H1 (cell line): Measurements from ENCODE around the gene TSPAN8.

Experiments used
- FOSL1 ChIP-seq: IDR thresholded peaks from 2 replicates; pipeline ENCODE4 v1.6.1; 2011; ENCODE audit warnings: mild to moderate bottlenecking, low read depth, low read length, moderate library complexity; ENCODE audit not compliant: insufficient read depth
- GABPA ChIP-seq: IDR thresholded peaks from 2 replicates; pipeline ENCODE4 v1.6.1; 2011; ENCODE audit warnings: mild to moderate bottlenecking, low read length, moderate library complexity, borderline replicate concordance; ENCODE audit not compliant: insufficient read depth
- TF ChIP-seq, protein P1 (sequence below), 3 experiments: IDR thresholded peaks; 1 replicate in 2 of 3; 2 replicates in 1 of 3; pipeline versions ENCODE4 v1.5.1 to v1.6.1; 2011; ENCODE audit warnings: low read length in 3 of 3, mild to moderate bottlenecking in 3 of 3, inconsistent platforms in 2 of 3, low read depth in 1 of 3, moderate library complexity in 1 of 3; ENCODE audit not compliant: insufficient read depth in 1 of 3; ENCODE audit errors: control extremely low read depth in 1 of 3

DNA sequence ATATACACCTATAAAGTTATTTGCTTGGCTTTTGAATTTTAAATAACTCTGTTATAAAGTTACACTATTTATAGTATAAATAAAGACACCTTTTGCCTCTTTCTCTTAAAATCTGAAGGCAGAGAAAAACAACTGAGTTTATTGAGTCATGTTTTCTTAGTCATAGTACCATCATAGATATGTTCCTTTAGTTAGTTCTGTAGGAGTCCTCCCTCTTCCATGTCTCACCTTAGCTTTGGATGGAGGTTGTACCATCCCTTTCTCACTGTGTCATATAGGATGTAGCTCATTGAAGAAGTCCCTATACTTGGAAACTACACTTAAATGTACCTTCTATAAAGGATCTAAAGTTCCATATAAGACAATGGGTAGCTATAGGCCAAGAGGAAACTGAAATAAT lies 39.7 kb upstream of the TSPAN8 start:
- TF ChIP-seq GABPA: no peak
- TF ChIP-seq, protein P1, sequence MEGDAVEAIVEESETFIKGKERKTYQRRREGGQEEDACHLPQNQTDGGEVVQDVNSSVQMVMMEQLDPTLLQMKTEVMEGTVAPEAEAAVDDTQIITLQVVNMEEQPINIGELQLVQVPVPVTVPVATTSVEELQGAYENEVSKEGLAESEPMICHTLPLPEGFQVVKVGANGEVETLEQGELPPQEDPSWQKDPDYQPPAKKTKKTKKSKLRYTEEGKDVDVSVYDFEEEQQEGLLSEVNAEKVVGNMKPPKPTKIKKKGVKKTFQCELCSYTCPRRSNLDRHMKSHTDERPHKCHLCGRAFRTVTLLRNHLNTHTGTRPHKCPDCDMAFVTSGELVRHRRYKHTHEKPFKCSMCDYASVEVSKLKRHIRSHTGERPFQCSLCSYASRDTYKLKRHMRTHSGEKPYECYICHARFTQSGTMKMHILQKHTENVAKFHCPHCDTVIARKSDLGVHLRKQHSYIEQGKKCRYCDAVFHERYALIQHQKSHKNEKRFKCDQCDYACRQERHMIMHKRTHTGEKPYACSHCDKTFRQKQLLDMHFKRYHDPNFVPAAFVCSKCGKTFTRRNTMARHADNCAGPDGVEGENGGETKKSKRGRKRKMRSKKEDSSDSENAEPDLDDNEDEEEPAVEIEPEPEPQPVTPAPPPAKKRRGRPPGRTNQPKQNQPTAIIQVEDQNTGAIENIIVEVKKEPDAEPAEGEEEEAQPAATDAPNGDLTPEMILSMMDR (IDR thresholded peaks at IDR 0.05; ENCODE audit: control extremely low read depth in 1 of 3, insufficient read depth in 1 of 3, low read depth in 1 of 3, low read length in 3 of 3): no peak
- TF ChIP-seq FOSL1: no peak
